ENCODE measurements around the gene LTA.

LTA gene

DNA sequence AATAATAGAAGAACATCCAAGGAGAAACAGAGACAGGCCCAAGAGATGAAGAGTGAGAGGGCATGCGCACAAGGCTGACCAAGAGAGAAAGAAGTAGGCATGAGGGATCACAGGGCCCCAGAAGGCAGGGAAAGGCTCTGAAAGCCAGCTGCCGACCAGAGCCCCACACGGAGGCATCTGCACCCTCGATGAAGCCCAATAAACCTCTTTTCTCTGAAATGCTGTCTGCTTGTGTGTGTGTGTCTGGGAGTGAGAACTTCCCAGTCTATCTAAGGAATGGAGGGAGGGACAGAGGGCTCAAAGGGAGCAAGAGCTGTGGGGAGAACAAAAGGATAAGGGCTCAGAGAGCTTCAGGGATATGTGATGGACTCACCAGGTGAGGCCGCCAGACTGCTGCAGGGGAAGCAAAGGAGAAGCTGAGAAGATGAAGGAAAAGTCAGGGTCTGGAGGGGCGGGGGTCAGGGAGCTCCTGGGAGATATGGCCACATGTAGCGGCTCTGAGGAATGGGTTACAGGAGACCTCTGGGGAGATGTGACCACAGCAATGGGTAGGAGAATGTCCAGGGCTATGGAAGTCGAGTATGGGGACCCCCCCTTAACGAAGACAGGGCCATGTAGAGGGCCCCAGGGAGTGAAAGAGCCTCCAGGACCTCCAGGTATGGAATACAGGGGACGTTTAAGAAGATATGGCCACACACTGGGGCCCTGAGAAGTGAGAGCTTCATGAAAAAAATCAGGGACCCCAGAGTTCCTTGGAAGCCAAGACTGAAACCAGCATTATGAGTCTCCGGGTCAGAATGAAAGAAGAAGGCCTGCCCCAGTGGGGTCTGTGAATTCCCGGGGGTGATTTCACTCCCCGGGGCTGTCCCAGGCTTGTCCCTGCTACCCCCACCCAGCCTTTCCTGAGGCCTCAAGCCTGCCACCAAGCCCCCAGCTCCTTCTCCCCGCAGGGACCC, 2.3 kb downstream of the LTA start:
- DNase-seq = no peak

DNA sequence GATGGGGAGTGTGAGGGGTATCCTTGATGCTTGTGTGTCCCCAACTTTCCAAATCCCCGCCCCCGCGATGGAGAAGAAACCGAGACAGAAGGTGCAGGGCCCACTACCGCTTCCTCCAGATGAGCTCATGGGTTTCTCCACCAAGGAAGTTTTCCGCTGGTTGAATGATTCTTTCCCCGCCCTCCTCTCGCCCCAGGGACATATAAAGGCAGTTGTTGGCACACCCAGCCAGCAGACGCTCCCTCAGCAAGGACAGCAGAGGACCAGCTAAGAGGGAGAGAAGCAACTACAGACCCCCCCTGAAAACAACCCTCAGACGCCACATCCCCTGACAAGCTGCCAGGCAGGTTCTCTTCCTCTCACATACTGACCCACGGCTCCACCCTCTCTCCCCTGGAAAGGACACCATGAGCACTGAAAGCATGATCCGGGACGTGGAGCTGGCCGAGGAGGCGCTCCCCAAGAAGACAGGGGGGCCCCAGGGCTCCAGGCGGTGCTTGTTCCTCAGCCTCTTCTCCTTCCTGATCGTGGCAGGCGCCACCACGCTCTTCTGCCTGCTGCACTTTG, 3.3 kb downstream of the LTA start, which contains the start of gene TNF:
Gene TNF, plus strand, starts transcription at position 231 of the 567 bp plus-strand sequence. Its CDS starts 177 bp downstream, at position 408.
- DNase-seq = peak; percentile 61

DNA sequence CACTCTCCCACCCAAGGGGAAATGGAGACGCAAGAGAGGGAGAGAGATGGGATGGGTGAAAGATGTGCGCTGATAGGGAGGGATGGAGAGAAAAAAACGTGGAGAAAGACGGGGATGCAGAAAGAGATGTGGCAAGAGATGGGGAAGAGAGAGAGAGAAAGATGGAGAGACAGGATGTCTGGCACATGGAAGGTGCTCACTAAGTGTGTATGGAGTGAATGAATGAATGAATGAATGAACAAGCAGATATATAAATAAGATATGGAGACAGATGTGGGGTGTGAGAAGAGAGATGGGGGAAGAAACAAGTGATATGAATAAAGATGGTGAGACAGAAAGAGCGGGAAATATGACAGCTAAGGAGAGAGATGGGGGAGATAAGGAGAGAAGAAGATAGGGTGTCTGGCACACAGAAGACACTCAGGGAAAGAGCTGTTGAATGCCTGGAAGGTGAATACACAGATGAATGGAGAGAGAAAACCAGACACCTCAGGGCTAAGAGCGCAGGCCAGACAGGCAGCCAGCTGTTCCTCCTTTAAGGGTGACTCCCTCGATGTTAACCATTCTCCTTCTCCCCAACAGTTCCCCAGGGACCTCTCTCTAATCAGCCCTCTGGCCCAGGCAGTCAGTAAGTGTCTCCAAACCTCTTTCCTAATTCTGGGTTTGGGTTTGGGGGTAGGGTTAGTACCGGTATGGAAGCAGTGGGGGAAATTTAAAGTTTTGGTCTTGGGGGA, 4.0 kb downstream of the LTA start:
- DNase-seq = no peak

DNA sequence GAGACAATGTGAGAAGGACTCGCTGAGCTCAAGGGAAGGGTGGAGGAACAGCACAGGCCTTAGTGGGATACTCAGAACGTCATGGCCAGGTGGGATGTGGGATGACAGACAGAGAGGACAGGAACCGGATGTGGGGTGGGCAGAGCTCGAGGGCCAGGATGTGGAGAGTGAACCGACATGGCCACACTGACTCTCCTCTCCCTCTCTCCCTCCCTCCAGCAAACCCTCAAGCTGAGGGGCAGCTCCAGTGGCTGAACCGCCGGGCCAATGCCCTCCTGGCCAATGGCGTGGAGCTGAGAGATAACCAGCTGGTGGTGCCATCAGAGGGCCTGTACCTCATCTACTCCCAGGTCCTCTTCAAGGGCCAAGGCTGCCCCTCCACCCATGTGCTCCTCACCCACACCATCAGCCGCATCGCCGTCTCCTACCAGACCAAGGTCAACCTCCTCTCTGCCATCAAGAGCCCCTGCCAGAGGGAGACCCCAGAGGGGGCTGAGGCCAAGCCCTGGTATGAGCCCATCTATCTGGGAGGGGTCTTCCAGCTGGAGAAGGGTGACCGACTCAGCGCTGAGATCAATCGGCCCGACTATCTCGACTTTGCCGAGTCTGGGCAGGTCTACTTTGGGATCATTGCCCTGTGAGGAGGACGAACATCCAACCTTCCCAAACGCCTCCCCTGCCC, 4.9 kb downstream of the LTA start:
- DNase-seq = peak; percentile 57

DNA sequence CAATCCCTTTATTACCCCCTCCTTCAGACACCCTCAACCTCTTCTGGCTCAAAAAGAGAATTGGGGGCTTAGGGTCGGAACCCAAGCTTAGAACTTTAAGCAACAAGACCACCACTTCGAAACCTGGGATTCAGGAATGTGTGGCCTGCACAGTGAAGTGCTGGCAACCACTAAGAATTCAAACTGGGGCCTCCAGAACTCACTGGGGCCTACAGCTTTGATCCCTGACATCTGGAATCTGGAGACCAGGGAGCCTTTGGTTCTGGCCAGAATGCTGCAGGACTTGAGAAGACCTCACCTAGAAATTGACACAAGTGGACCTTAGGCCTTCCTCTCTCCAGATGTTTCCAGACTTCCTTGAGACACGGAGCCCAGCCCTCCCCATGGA, 5.5 kb downstream of the LTA start:
- no peak for DNase-seq

DNA sequence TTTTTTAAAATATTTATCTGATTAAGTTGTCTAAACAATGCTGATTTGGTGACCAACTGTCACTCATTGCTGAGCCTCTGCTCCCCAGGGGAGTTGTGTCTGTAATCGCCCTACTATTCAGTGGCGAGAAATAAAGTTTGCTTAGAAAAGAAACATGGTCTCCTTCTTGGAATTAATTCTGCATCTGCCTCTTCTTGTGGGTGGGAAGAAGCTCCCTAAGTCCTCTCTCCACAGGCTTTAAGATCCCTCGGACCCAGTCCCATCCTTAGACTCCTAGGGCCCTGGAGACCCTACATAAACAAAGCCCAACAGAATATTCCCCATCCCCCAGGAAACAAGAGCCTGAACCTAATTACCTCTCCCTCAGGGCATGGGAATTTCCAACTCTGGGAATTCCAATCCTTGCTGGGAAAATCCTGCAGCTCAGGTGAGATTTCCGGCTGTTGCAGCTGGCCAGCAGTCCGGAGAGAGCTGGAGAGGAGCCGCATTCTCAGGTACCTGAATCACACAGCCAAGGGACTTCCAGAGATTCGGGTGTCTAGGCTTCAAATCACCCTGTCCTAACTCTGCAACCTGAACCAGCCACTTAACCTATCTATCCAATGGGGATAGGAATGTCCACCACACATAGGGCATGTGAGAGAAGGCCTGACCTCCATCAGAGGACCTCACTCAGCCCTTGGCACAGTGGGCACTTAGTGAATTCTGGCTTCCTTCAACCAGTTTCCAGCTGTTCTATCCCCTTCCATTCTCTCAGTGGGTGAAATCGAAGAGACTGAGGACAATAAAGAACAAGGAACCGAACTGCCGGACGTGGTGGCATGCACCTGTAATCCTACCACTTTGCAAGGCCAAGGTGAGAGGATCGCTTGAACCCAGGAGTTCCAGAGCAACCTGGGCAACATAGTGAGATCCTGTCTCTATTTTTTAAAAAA, 6.4 kb downstream of the LTA start:
- DNase-seq = no peak

DNA sequence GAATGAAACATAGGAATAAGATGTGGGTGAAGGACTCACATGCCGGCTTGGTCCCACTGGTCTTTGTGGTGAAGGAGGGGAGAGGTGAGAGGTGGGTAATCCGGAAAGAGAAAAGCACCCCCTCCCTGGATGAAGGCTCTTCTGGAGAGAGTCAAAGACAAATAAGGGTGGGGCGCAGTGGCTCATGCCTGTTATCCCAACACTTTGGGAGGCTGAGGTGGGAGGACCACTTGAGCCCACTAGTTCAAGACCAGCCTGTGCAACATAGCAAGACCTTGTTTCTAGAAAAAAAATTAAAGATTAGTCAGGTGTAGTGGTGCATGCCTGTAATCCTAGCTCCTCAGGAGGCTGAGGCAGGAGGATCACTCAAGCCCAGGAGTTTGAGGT, 7.0 kb downstream of the LTA start:
- no peak for DNase-seq

DNA sequence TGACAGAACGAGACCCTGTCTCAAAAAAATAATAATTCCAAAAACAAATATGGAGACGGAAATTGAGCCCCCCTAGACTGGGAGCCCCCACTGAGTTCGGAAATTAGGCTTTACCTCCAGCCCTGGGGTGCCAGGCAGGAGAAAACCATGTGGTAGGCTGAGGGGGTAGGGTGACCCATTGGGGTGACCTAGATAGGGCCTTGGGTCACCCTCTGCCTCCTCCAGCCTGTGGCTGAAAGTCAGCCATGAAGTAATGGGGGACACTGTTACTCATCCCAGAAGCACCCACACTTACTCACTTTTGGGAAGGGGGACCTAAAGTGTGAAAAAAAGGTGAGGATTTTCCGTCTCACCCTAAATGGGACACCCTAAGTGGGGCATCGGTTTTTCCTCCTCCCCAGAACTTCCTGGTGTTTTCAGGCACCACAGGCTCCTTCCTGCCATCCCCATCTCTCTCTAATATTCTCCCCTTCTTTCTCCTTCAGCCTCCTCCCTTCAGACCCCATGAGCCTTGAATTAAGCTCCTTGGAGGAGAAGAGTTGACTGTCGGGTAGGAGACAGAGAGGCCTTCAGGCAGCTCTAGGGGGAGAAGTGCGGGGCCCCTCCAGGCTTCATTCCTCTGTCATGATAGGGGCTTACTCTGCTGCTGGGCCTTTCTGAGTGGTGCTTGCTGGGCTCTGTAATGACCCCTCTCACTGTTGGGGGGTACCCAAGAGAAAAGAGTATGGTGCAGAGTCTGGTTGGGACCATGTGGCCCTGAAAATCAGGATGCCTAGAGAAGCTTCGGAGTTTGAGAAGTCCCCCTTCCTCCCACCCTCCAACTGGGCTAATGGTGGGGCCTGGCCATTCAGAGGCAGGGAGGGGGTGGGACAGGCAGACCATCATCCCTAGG, 7.7 kb downstream of the LTA start:
- no peak for DNase-seq

DNA sequence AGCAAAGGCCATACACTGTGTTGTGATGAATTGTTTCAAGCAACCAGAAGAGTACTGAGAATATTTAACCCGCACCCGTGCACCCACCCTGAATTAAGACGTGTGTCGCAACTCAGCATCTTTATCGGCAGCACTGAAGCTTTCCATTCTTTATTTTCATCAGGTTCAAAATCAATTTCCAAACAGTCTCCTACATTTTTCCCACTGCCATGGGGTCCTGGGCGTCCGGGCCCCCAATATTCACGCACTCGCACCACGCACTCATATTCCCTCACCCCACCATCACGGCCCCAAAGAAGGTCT, 8.3 kb downstream of the LTA start:
- no peak for DNase-seq

DNA sequence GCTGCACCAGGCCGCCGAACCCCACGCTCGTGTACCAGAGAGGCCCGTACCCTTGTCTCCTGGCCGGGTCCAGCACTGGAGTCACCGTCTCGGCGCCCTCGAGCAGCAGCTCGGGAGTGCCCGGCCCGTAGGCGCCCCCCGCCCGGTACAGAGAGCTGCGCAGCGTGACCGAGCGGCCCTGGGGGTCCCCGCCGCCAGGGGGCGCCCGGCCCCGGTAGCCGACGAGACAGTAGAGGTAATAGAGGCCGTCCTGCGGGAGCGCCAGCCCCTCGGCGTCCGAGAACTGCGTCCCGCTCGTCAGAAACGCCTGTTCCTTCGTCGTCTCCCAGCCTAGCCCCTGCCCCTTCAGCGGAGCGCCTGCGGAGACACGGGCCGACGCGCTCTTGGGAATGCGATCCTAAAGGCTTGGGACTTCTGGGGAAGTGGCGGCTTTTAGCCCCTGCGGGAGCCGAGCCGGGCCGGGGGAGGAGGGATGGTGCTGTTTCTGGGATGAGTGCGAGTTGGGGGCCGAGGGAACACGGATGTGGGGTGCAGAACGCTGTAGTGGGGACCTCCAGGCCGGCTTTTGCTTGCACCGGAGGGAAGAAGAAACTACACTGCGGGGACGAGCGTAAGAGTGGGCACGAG, 8.8 kb downstream of the LTA start:
- peak; percentile 93 for DNase-seq

DNA sequence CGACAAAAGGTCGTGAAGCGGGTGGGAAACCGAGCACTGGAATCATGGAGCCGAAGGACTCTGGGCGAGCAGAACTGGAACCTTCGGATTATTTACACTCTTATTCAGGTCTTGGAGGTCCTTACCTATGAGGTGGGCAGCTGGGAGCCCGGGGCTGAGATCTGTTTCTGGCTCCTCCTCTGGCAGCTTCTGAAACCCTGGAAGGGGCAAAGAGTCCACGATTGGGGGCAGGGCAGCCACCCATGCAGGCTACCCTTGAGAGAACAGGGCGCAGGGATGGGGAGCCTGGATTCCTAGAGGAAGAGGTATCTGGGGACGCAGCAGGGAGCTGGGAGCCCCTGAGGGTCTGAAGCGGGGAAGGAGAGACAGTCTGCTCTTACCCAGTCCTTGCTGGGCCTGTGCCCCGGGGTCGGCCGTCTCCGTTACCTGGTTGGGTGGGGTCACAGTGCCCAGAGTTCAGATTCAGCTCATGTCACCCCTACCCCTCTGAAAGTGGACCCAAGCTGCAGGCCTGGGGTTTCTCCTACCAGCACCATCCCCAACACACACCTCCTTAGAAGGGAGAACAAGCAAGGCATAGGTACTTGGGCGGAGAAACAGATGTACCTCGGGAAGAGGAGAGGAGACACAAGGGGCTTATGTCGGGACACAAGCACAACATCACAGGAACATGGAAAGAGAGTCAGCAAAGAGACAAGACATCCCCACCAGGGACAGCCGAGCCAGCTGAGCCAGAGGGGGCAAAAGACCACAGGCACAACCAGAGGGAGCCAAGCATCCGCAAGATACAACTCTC, 9.5 kb downstream of the LTA start:
- no peak for DNase-seq

DNA sequence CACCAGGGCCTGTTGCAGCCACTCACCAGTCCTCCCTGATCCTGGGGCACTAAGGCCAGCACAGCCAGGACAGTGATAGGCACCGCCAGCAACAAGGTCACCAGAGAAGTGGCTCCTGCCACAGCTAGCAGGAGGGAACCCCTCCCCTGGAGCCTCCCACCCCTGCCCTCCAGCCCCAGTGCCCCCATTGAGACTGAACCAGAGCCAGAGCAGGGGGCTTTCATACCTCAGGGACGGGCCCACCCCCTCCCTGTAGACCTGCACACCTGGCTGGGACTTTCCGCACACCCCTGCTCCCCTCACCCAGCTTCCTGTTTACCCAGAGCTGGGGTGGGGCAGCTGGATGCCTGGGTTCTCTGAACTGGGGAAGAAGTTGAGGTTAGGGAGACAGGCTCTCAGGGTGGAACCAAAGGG, 10.1 kb downstream of the LTA start, which contains the start of gene LTB:
Gene LTB, minus strand, starts transcription at position 195 of the 414 bp plus-strand sequence. Its CDS starts 7 bp downstream, at position 188.
- DNase-seq = peak; percentile 60

DNA sequence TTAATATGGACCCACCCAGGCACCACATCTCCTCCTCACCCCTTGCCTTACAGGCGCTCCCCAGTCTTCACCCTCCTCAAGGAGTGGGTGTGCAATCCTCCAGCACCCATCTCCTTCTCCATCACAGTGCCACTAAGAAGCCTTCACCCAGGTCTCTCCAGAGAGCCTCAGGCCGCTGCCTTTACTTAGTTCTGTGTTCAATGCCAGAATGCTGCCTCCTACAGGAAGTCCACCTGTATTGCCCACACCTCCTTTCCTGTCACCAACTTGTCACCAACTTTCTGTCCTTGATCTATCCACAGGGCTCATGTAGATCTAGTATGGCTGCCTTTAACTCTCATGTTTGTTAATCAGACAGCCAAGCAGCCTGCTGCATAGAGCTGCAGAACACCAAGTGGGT, 13.4 kb downstream of the LTA start:
- DNase-seq = no peak

DNA sequence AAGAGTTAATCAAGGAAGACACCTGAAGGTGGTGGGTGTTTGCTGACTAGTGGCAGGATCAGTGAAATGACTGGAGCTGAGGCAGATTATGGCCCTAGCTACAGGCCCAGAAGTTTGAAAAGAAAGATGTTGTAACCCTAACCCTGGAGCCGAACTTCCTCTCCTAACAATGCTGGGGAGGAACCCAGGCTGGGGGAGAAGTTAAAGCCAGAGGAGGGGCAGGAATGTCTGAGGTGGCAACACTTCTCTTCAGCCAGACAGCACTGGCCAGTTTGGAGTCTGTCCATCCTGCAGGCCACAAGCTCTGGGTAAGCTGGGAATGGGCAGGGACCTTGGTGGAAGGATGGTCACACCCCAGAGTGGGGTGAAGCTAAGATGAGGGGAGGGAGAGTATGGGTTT, 13.9 kb downstream of the LTA start, which contains the start of gene LST1:
Gene LST1, plus strand, starts transcription at position 270 of the 400 bp plus-strand sequence. CDS start 1,023 bp downstream, outside the sequence.
- DNase-seq = no peak

DNA sequence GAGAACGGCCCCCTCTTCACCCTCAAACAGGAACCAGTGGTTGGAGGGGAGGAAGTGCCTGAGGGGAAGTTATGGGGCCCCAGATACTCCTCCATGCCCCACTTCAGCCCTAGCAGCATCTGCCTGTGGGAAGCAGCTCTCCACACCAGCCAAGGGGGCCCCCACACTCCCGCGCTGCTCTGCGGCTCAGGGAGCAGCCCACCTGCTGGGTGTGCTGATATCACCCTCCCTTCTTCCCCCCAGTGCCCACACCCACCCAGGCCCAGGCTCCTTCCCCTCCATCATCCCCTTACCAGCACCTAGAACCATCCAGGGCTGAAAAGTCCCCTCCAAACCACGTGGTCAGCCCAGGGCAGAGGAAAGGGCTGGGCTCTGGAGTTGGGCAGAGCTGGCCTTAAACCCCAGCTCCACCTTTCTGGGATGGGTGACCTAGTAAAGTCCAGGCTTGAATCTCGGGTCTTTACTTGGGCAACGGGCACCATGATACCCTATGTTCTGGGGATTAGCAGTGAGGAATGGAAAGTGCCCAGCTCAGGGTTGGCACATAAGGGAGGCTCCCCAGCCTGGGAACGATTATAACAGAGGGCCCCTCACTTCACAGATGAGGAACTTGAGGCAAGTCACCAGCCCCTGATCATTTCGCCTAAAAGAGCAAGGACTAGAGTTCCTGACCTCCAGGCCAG, 14.7 kb downstream of the LTA start:
- DNase-seq = no peak

DNA sequence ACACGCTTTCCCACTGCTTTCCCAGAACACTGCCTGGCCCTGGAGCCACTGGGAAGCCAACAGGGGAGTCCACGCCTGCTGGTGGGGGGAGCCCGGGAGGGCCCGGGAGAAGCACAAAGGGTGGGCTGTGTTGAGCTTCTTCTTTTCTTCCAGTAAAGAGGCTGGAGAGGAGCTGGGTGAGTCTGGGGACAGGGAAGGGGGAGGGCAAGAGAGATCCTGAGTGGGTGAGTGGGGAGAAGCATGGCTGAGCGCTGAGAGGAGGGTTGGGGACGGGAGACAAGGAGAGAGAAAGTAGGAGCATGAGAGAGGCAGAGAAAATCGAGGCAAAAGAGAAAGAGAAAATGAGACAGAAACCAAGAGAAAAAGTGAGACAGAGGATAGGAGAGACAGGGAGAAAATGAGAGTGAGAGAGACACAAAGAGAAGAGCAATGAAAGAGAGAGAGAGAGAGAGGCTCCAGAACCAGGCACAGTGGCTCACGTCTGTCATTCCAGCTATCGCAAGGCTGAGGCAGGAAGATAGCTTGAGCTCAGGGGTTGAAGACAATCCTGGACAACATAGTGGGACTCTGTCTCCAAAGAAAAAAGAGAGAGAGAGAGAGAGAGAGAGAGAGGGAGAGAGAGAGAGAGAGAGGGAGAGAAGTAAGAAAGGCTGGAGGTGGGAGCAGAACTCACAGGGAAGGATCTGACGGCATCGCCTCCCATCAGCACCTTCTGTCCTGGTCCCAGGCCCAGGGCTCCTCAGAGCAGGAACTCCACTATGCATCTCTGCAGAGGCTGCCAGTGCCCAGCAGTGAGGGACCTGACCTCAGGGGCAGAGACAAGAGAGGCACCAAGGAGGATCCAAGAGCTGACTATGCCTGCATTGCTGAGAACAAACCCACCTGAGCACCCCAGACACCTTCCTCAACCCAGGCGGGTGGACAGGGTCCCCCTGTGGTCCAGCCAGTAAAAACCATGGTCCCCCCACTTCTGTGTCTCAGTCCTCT, 16.0 kb downstream of the LTA start:
- DNase-seq = no peak

DNA sequence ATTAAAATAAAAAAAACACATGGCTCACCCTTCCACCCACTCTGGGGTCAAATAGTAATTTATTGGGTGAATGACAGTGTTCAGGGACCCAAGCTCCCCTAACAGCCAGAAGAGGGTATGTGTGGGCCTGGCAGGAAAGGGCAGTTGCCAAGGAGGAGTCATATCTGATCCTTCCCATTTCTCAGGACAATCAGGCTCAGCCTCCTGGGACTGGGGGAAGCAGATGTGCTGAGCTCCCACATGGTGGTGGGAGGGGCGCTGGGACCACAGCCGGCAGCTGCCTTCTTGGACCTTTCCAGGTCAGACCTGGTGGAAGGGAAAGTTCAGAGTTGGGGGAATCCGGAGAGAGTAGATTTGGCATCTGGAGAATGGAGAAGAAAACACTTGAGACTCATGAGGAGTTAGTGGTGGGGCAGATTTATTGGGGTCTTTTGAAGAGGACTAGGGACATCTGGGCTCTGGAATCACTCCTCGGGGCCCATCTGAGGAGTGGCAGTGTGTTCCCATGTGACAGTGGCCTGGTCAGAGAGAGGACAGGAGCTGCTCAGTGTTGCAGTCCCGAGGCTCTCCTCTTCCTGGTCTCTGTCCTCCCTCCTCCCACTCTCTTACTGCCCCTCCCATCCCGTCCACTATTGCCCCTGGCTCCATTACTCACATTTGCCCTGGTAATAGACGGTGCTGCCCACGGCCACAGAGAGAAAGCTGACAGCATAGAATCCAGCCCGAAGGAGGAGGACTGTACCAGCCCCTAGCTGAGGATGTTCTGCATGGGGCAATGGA, 17.0 kb downstream of the LTA start:
- DNase-seq = no peak

Measured in activated CD4-positive, CD25-positive, alpha-beta regulatory T cell treated with anti-CD3 and anti-CD28 coated beads, Interleukin-2, amount 50 U/mL, for 72 hours (primary cell).